HG03439 (cell line): ENCODE results near the gene MYPOP.
"Not testable (repeated sequence)": the region's sequence is repeated elsewhere in the genome, so short reads cannot be mapped to it uniquely, and the experiment has no call there.

Experiments used
- ATAC-seq: cut with Tn5 transposase; IDR thresholded peaks from one replicate; pipeline ENCODE4 v1.9.1; 2021; ENCODE audit warnings: mild to moderate bottlenecking, moderate library complexity; ENCODE audit not compliant: unreplicated experiment

Gene MYPOP

GRCh38 chr19:45908956-45909355 is 6.5 kb upstream of the MYPOP start:
- ATAC-seq, result no peak

GRCh38 chr19:45906221-45906620 is 3.8 kb upstream of the MYPOP start:
- ATAC-seq, result no peak

GRCh38 chr19:45905011-45905410 is 2.6 kb upstream of the MYPOP start:
- no peak for ATAC-seq

- ATAC-seq, result peak; percentile 85
These were observed 525 bp upstream of the MYPOP start for GRCh38 chr19:45902651-45903625.

- no peak for ATAC-seq
These were observed 941 bp downstream of the MYPOP start for GRCh38 chr19:45901432-45901911.

GRCh38 chr19:45900738-45901431 is 1.5 kb downstream of the MYPOP start:
- ATAC-seq, result no peak

GRCh38 chr19:45899919-45900589 is 2.4 kb downstream of the MYPOP start:
- no peak for ATAC-seq

GRCh38 chr19:45899253-45899652 is 3.2 kb downstream of the MYPOP start:
- no peak for ATAC-seq

- no peak for ATAC-seq
These were observed 5.1 kb downstream of the MYPOP start for GRCh38 chr19:45897261-45897812.

- ATAC-seq, result not testable (repeated sequence)
These were observed 6.3 kb downstream of the MYPOP start for GRCh38 chr19:45895983-45896599.

- ATAC-seq, result no peak
These were observed 6.9 kb downstream of the MYPOP start for GRCh38 chr19:45895519-45895972.

- no peak for ATAC-seq
These were observed 11.5 kb downstream of the MYPOP start for GRCh38 chr19:45890877-45891276.

GRCh38 chr19:45889210-45889885 is 13.1 kb downstream of the MYPOP start:
- no peak for ATAC-seq

GRCh38 chr19:45887200-45887710 is 15.2 kb downstream of the MYPOP start:
- no peak for ATAC-seq

- ATAC-seq, result peak; percentile 38
These were observed 15.8 kb downstream of the MYPOP start for GRCh38 chr19:45886427-45887199.

- peak; percentile 49 for ATAC-seq
These were observed 16.6 kb downstream of the MYPOP start, which contains the start of gene IRF2BP1 for GRCh38 chr19:45885556-45886426. Gene IRF2BP1, minus strand, starts transcription at chr19:45886141. Its CDS starts 367 bp downstream, at chr19:45885774.

GRCh38 chr19:45884682-45885555 is 17.5 kb downstream of the MYPOP start:
- peak; percentile 0 for ATAC-seq
